Thyroid gland (tissue), 4 donors: ENCODE data around the gene SBK1.
"Not testable (repeated sequence)": the region's sequence is repeated elsewhere in the genome, so short reads cannot be mapped to it uniquely, and the experiment has no call there.

ENCODE experiments used
- CTCF ChIP-seq, 6 experiments: fragments of 200-600 bp in 3 of 6; fragments of 450-650 bp in 3 of 6; sonication (generic) in 3 of 6; IDR thresholded peaks; one replicate each; pipeline ENCODE4 v1.5.1; 2016 to 2019; ENCODE audit warnings: antibody characterized with exemption in 6 of 6, mild to moderate bottlenecking in 2 of 6, inconsistent platforms in 1 of 6, moderate library complexity in 1 of 6
- POLR2A ChIP-seq, 2 donors: fragments of 450-650 bp; IDR thresholded peaks; one replicate each; pipeline ENCODE4 v1.6.1; 2017; ENCODE audit warnings: antibody characterized with exemption in 2 of 2, mild to moderate bottlenecking in 2 of 2, moderate library complexity in 1 of 2

GRCh38 chr16:28335678-28336077 is 43.4 kb downstream of the SBK1 start:
- TF ChIP-seq CTCF, POLR2A (IDR thresholded peaks at IDR 0.05): not testable (repeated sequence)
